ENCODE data around the gene CHKA.
"Not testable (repeated sequence)": the region's sequence is repeated elsewhere in the genome, so short reads cannot be mapped to it uniquely, and the experiment has no call there.

CHKA gene

DNA sequence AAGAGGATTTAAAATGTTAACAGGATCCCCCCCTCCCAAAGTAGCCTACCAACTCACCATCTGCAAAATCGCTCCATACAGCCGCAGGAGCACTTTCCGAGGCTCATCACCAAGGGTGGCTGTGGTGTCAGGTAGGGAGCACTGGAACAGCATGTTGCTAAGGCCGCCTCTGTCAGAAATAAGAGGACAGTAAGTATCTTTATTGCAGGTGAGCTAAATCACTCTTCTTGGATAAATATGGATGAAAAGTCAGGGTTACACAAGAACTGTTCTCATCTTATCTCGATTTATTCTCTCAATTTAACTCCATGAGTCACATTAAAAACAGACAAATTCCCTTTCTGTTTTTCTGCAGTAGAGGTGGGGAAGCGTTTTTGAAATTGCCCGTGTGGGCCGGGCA lies 24.2 kb downstream of the CHKA start:
- no peak overlapping the region for H3K4me3 ChIP-seq (ENCODE audit: low read depth, low read length)
- TF ChIP-seq, protein P1, sequence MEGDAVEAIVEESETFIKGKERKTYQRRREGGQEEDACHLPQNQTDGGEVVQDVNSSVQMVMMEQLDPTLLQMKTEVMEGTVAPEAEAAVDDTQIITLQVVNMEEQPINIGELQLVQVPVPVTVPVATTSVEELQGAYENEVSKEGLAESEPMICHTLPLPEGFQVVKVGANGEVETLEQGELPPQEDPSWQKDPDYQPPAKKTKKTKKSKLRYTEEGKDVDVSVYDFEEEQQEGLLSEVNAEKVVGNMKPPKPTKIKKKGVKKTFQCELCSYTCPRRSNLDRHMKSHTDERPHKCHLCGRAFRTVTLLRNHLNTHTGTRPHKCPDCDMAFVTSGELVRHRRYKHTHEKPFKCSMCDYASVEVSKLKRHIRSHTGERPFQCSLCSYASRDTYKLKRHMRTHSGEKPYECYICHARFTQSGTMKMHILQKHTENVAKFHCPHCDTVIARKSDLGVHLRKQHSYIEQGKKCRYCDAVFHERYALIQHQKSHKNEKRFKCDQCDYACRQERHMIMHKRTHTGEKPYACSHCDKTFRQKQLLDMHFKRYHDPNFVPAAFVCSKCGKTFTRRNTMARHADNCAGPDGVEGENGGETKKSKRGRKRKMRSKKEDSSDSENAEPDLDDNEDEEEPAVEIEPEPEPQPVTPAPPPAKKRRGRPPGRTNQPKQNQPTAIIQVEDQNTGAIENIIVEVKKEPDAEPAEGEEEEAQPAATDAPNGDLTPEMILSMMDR (IDR thresholded peaks at IDR 0.05; ENCODE audit: low read depth, low read length) = no peak

DNA sequence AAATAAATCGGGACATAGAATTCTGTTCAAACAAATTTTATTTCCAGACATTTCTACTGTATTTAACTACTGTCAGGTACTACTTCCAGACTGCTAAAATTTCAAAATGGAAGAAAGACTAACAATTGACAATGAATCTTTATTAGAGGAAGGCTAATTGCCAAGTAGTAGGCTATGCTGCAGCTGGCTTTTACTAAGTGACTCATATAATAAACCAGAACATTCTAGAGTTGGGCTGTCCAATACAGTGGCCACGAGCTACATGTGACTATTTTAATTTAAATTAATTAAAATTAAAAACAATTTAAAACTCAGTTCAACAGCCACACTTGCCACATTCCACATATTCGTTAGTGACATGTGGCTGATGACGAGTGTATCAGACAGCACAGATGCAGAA lies 27.6 kb downstream of the CHKA start:
- H3K4me3 ChIP-seq (ENCODE audit: low read depth, low read length) = no peak overlapping the region
- TF ChIP-seq, protein P1 (IDR thresholded peaks at IDR 0.05; ENCODE audit: low read depth, low read length) = no peak

DNA sequence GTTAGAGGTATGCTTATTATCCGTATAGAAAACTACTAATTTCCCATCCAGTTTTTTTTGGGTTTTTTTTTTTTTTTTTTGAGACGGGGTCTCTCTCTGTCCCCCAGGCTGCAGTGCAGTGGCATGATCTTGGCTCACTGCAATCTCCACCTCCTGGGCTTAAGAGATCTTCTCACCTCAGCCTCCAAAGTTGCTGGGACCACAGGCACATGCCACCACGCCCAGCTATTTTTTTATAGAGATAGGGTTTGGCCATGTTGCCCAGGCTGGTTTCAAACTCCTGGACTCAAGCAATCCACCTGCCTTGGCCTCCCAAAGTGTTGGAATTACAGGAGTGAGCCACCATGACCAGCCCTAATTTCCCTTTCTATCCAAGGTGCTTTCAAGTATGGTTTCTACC lies 28.2 kb downstream of the CHKA start:
- H3K4me3 ChIP-seq (ENCODE audit: low read depth, low read length) = not testable (repeated sequence)

DNA sequence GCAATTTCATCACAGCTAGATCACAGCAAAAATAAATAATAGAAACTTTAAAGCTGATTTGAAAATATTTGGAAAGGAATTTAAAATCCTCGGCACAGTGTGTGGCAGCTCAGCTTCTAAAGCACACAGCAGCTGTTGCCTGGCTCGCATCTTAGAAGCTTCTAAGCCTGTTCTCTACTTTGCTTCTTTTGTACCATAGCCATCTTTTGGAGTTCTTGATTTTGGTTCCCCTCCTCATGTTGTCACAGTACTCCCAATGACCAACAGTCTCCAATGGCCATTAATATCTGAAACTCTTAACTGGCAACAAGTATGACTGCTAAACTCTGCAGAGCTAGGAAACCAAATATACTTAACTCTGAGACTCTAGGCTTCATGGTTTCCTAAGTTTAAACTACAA lies 28.8 kb downstream of the CHKA start:
- no peak overlapping the region for H3K4me3 ChIP-seq (ENCODE audit: low read depth, low read length)
- TF ChIP-seq, protein P1 (IDR thresholded peaks at IDR 0.05; ENCODE audit: low read depth, low read length) = no peak

DNA sequence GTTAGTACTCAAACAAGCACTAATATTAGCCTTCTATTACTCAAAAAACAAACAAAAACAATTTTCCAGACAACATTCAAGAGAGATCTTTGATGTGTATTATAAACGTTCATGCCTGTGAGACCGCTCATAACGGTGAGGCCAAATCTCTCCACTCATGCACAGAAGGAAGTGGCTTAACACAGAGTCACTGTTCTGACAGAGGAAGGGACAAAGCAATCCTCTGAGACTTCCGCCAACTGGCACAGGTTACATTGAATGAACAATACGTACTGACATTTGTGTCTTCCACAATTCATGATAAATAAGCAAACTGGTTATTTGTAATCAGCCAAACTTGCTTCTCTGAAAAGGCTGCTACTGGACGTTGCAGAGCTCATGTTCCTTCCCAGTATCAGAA lies 30.5 kb downstream of the CHKA start:
- TF ChIP-seq, protein P1 (IDR thresholded peaks at IDR 0.05; ENCODE audit: low read depth, low read length) = no peak
- no peak overlapping the region for H3K4me3 ChIP-seq (ENCODE audit: low read depth, low read length)

DNA sequence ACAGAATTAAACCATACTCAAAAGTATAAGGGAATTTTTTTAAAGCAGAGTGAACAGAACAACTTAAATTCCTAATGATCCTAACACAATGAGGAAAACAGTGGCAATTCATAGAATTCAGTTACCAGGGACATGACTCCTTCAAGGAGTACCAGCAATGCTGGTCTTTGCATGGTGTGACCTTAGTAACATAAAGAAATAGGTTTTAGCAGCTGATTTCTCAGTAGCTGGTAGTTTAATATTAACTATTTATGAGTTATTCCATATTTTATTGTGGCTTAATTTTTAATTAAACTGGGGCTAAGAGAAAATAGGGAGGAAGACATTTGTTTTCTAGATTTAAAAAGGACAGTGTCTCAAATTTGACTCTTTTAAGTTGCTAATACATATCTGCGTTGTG lies 30.9 kb downstream of the CHKA start:
- H3K4me3 ChIP-seq (ENCODE audit: low read depth, low read length) = no peak overlapping the region
- TF ChIP-seq, protein P1 (IDR thresholded peaks at IDR 0.05; ENCODE audit: low read depth, low read length) = no peak

DNA sequence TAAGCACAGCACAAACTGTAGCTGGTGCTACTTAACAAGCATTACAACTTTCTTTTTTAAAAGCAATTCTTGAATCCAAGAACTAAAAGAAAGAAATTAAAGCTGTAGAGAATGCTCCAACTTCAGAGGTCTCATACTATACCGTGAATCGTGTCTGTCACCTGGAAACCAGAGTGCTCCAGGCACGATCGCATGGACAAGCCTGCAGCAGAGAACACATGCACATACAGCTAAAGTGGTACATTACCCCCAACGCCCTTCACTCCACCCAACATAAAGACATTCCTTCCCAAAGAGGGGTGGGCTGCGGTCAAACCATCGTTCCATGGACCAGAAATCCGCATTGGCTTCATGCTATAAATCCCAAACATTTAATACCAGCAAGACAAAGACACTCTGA lies 31.5 kb downstream of the CHKA start:
- no peak overlapping the region for H3K4me3 ChIP-seq (ENCODE audit: low read depth, low read length)
- TF ChIP-seq, protein P1 (IDR thresholded peaks at IDR 0.05; ENCODE audit: low read depth, low read length) = no peak

DNA sequence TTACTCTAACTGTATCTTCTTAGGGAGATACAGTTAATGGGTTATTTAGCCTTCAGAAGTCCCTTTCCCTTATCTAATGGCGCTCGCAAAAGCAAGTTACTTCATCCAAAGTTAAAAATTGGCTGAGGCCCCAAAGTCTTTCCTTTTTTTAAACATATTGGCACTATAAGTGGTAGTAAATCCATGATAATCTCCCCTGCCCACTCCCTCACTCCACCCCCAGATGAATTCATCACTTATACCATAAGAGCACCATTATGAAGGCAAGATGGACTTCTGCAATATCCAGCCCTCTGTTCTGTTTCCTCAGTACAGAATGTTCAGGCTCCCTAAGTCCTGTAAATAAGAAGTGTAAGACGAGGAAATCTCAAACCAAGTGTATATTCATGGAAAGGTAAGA lies 37.7 kb downstream of the CHKA start:
- H3K4me3 ChIP-seq (ENCODE audit: low read depth, low read length) = no peak overlapping the region
- TF ChIP-seq, protein P1 (IDR thresholded peaks at IDR 0.05; ENCODE audit: low read depth, low read length) = no peak
